Spleen (tissue), 11 donors: ENCODE measurements around the gene ZNF662. TPM values are rescaled to one million over a fixed set of nuclear protein-coding genes. Genes with fewer than 3 reads are reported as not detected.

ENCODE experiments used
- DNase-seq: peaks from one replicate; pipeline ENCODE4 v3.0.0-alpha.2; 2020
- H3K27ac ChIP-seq, 8 donors: fragments of 200-600 bp; sonication (generic) in 7 of 8; 1 replicate in 4 of 8; 2 replicates in 4 of 8; pipeline versions ENCODE4 v1.5.0 to v1.8.0; 2016 to 2021; ENCODE audit warnings: inconsistent platforms in 4 of 8, mild to moderate bottlenecking in 4 of 8, moderate library complexity in 1 of 8
- H3K27me3 ChIP-seq, 7 donors: fragments of 200-600 bp; sonication (generic) in 6 of 7; replicated peaks in 1 of 7; 1 replicate in 4 of 7; 2 replicates in 3 of 7; pipeline versions ENCODE4 v1.5.0 to v1.8.0; 2016 to 2021; ENCODE audit warnings: inconsistent platforms in 3 of 7, mild to moderate bottlenecking in 1 of 7
- H3K36me3 ChIP-seq, 6 donors: fragments of 200-600 bp; sonication (generic) in 5 of 6; 1 replicate in 4 of 6; 2 replicates in 2 of 6; pipeline versions ENCODE4 v1.5.0 to v1.8.0; 2016 to 2021; ENCODE audit warnings: inconsistent platforms in 2 of 6
- H3K4me1 ChIP-seq, 6 donors: fragments of 200-600 bp; sonication (generic) in 5 of 6; 1 replicate in 3 of 6; 2 replicates in 3 of 6; pipeline versions ENCODE4 v1.5.0 to v1.8.0; 2016 to 2021; ENCODE audit warnings: inconsistent platforms in 3 of 6
- H3K4me3 ChIP-seq, 8 donors: fragments of 200-600 bp; sonication (generic) in 7 of 8; 1 replicate in 4 of 8; 2 replicates in 4 of 8; pipeline versions ENCODE4 v1.5.0 to v1.8.0; 2016 to 2021; ENCODE audit warnings: inconsistent platforms in 4 of 8, mild to moderate bottlenecking in 4 of 8, moderate library complexity in 2 of 8
- H3K9me3 ChIP-seq, 8 donors: fragments of 200-600 bp; sonication (generic) in 7 of 8; 1 replicate in 4 of 8; 2 replicates in 4 of 8; pipeline versions ENCODE4 v1.5.0 to v1.8.0; 2016 to 2021; ENCODE audit warnings: inconsistent platforms in 4 of 8
- CTCF ChIP-seq, 11 experiments: fragments of 200-600 bp in 7 of 11; fragments of 450-650 bp in 4 of 11; sonication (generic) in 4 of 11; IDR thresholded peaks in 8 of 11; conservative IDR thresholded peaks in 3 of 11; 1 replicate in 7 of 11; 2 replicates in 4 of 11; pipeline versions ENCODE4 v1.4.0 to v1.8.0; 2016 to 2021; ENCODE audit warnings: antibody characterized with exemption in 11 of 11, inconsistent platforms in 4 of 11, mild to moderate bottlenecking in 1 of 11
- POLR2A ChIP-seq, 3 donors: fragments of 450-650 bp; IDR thresholded peaks; one replicate each; pipeline ENCODE4 v1.5.1; 2017; ENCODE audit warnings: antibody characterized with exemption in 3 of 3, mild to moderate bottlenecking in 1 of 3
- POLR2AphosphoS5 ChIP-seq, 3 donors: sonication (generic); formaldehyde crosslinking; IDR thresholded peaks; one replicate each; pipeline ENCODE4 v1.5.1; 2017; ENCODE audit warnings: antibody characterized with exemption in 3 of 3
- WGBS, 5 donors: extraction: QIAGEN DNeasy Blood & Tissue Kit in 3 of 5; methylation state at CpG; one replicate each; pipeline versions ENCODE4 v1.1.5 to v1.1.7; 2013 to 2018; 5-methylcytosine and 5-hydroxymethylcytosine counted together
- intact Hi-C: fragments of 100-400 bp; cut with DNase I; formaldehyde crosslinking; loops from one replicate; pipeline ENCODE4 v1.15.0; 2023; ENCODE audit warnings: low total_unique reads
- polyA plus RNA-seq, 3 donors: library from polyadenylated mRNA; stranded (reverse); fragments of 200-250 nt; gene quantifications; one replicate each; pipeline ENCODE4 v1.2.1, GENCODE V29; 2013
- total RNA-seq, 7 donors: library from RNA; depleted of rRNA in 3 of 7; stranded (reverse); fragments of >200 nt in 3 of 7; fragmentation: NEBNext Ultra II Directional in 4 of 7; extraction: Animal tissue kit (Norgen Biotek cat#: 25700) in 4 of 7; gene quantifications; one replicate each; pipeline versions ENCODE4 v1.1.0 to v1.2.1, GENCODE V29; 2016 to 2021
- donor health status: healthy with polysubstance abuse.
- donor health status: DM: no; HTN: no; CAD: no; lungs with moderate emphysema.
- donor health status: DM: no; HTN: no; CAD: no.
- donor health status: Bipolar disorder and iron deficiency.
- donor health status: healthy.
- donor health status: DM: no; HTN: no; CAD: no.
- donor health status: DM: yes; HTN: yes; CAD: no.

The ZNF662 gene
- total and polyA plus RNA-seq, 10 donors = 1.0 to 10.4 (median 4.7) TPM

- TF ChIP-seq CTCF (IDR thresholded peaks at IDR 0.05 in 8 of 11, conservative IDR thresholded peaks at IDR 0.05 in 3 of 11) (no peak), POLR2A (IDR thresholded peaks at IDR 0.05) (no peak), POLR2AphosphoS5 (IDR thresholded peaks at IDR 0.05) (no peak)
- no peak for DNase-seq
- peaks cover 0 to 56% (median 34%) of the 10 kb centered on the region in 6 donors for H3K36me3 ChIP-seq
These were observed 5.6 kb downstream of the ZNF662 start for GRCh38 chr3:42911551-42911950.

GRCh38 chr3:42914771-42915515 lies 9.0 kb downstream of the ZNF662 start:
- peaks cover 17 to 93% (median 86%) of the 10 kb centered on the region in 8 donors for H3K9me3 ChIP-seq

More at GRCh38 chr3:42911551-42911950, 5.6 kb downstream of the ZNF662 start:
- intact Hi-C loops = no loop called here
- Histone ChIP-seq H3K27me3 (peaks cover 0 to 12% (median 0%) of the 10 kb centered on the region in 7 donors), H3K4me1 (peaks cover 0 to 10% (median 4%) of the 10 kb centered on the region in 6 donors), H3K4me3 (no peak overlapping the region), H3K27ac (no peak overlapping the region), H3K9me3 (peaks cover 12 to 65% (median 52%) of the 10 kb centered on the region in 8 donors)
- WGBS, 5 donors = 92 to 97% (median 96%) methylated on average over 2 of the region's 2 CpGs

GRCh38 chr3:42923606-42924005 lies 17.7 kb downstream of the ZNF662 start:
- DNase-seq = no peak
- Histone ChIP-seq H3K4me1 (no peaks in the 10 kb centered on the region), H3K27me3 (no peaks in the 10 kb centered on the region), H3K36me3 (no peaks in the 10 kb centered on the region), H3K9me3 (peaks cover 0 to 49% (median 26%) of the 10 kb centered on the region in 8 donors), H3K27ac (no peak overlapping the region), H3K4me3 (no peak overlapping the region)
- 94 to 97% (median 95%) methylated on average over 4 of the region's 4 CpGs for WGBS, 5 donors
- no peak for TF ChIP-seq CTCF (IDR thresholded peaks at IDR 0.05 in 8 of 11, conservative IDR thresholded peaks at IDR 0.05 in 3 of 11)
- TF ChIP-seq POLR2A (IDR thresholded peaks at IDR 0.05) = no peak
- TF ChIP-seq POLR2AphosphoS5 (IDR thresholded peaks at IDR 0.05) = no peak
- intact Hi-C loops = no loop called here

More at GRCh38 chr3:42914771-42915515, 9.0 kb downstream of the ZNF662 start:
- H3K4me1 ChIP-seq = no peaks in the 10 kb centered on the region
- intact Hi-C loops = no loop called here
- no peak for DNase-seq
- WGBS, 5 donors = 89 to 98% (median 94%) methylated on average over 8 of the region's 8 CpGs
- H3K27ac ChIP-seq = no peak overlapping the region
- H3K36me3 ChIP-seq = peaks cover 0 to 50% (median 34%) of the 10 kb centered on the region in 6 donors
- no peak for TF ChIP-seq CTCF (IDR thresholded peaks at IDR 0.05 in 8 of 11, conservative IDR thresholded peaks at IDR 0.05 in 3 of 11)
- no peak for TF ChIP-seq POLR2AphosphoS5 (IDR thresholded peaks at IDR 0.05)
- no peak for TF ChIP-seq POLR2A (IDR thresholded peaks at IDR 0.05)
- H3K4me3 ChIP-seq = no peak overlapping the region
- H3K27me3 ChIP-seq = no peaks in the 10 kb centered on the region

- no peaks in the 10 kb centered on the region for H3K27me3 ChIP-seq
- no peak overlapping the region for H3K4me3 ChIP-seq
- no peaks in the 10 kb centered on the region for H3K36me3 ChIP-seq
- H3K9me3 ChIP-seq = peaks cover 0 to 23% (median 3%) of the 10 kb centered on the region in 8 donors
- intact Hi-C loops = no loop called here
- no peak for DNase-seq
- TF ChIP-seq POLR2A (IDR thresholded peaks at IDR 0.05) = no peak
- TF ChIP-seq CTCF (IDR thresholded peaks at IDR 0.05 in 8 of 11, conservative IDR thresholded peaks at IDR 0.05 in 3 of 11) = no peak
- TF ChIP-seq POLR2AphosphoS5 (IDR thresholded peaks at IDR 0.05) = no peak
- no peak overlapping the region for H3K27ac ChIP-seq
- no peaks in the 10 kb centered on the region for H3K4me1 ChIP-seq
These were observed 20.4 kb downstream of the ZNF662 start for GRCh38 chr3:42926310-42926709.
